Measurements from ENCODE around the gene FOXJ1.
A peak's percentile ranks its signal among the peaks of the same experiment; 100 is the strongest.
"Not testable (repeated sequence)": the region's sequence is repeated elsewhere in the genome, so short reads cannot be mapped to it uniquely, and the experiment has no call there.

FOXJ1 gene

GRCh38 chr17:76141212-76142038, at the start of gene FOXJ1:
Gene FOXJ1, minus strand, starts transcription at chr17:76141245. Its CDS starts 850 bp downstream, at chr17:76140395.
- DNase-seq: peak; percentile 92

- no peak for DNase-seq
Observed at GRCh38 chr17:76189741-76190140, 48.7 kb upstream of the FOXJ1 start.

- no peak for DNase-seq
Observed at GRCh38 chr17:76189247-76189646, 48.2 kb upstream of the FOXJ1 start.

- DNase-seq: no peak
Observed at GRCh38 chr17:76188213-76189016, 47.4 kb upstream of the FOXJ1 start.

GRCh38 chr17:76186774-76187173, 45.7 kb upstream of the FOXJ1 start:
- not testable (repeated sequence) for DNase-seq

GRCh38 chr17:76184290-76184689, 43.2 kb upstream of the FOXJ1 start:
- no peak for DNase-seq

- peak; percentile 96 for DNase-seq
Observed at GRCh38 chr17:76182016-76182764, 41.1 kb upstream of the FOXJ1 start.

- peak; percentile 25 for DNase-seq
Observed at GRCh38 chr17:76179496-76180467, 38.7 kb upstream of the FOXJ1 start.

GRCh38 chr17:76178124-76178523, 37.1 kb upstream of the FOXJ1 start:
- DNase-seq: no peak

- DNase-seq: no peak
Observed at GRCh38 chr17:76176701-76177574, 35.9 kb upstream of the FOXJ1 start.

GRCh38 chr17:76174037-76174436, 33.0 kb upstream of the FOXJ1 start:
- DNase-seq: no peak

GRCh38 chr17:76173474-76173873, 32.4 kb upstream of the FOXJ1 start:
- DNase-seq: no peak

GRCh38 chr17:76171706-76172105, 30.7 kb upstream of the FOXJ1 start:
- DNase-seq: no peak

GRCh38 chr17:76170114-76170513, 29.1 kb upstream of the FOXJ1 start:
- no peak for DNase-seq

- no peak for DNase-seq
Observed at GRCh38 chr17:76166906-76167305, 25.9 kb upstream of the FOXJ1 start.

GRCh38 chr17:76166168-76166567, 25.1 kb upstream of the FOXJ1 start:
- no peak for DNase-seq

- no peak for DNase-seq
Observed at GRCh38 chr17:76164331-76164730, 23.3 kb upstream of the FOXJ1 start.

GRCh38 chr17:76163919-76164318, 22.9 kb upstream of the FOXJ1 start:
- DNase-seq: no peak

- no peak for DNase-seq
Observed at GRCh38 chr17:76161619-76162266, 20.7 kb upstream of the FOXJ1 start.

- no peak for DNase-seq
Observed at GRCh38 chr17:76160896-76161528, 20.0 kb upstream of the FOXJ1 start.
